ENCODE data around the gene NCAPD3. TPM values are rescaled to one million over a fixed set of nuclear protein-coding genes. Genes with fewer than 3 reads are reported as not detected.

The NCAPD3 gene
- total and polyA plus RNA-seq, 2 donors (not counting 3 experiments of a cell fraction or from before 2014, with no cell fraction given): 22.6 to 43.8 TPM

GRCh38 chr11:134146598-134146997 is 77.2 kb downstream of the NCAPD3 start:
- DNase-seq (ENCODE audit: low read depth, low spot score) (no peak), FAIRE-seq (no peak)
- dilution Hi-C loops (cut with MboI; ENCODE audit: extremely low pct_ligation_motif_present, low sequenced_read_pairs): no loop called here
- peaks cover 16 to 30% of the 10 kb centered on the region in 2 experiments for H3K36me3 ChIP-seq (ENCODE audit: control insufficient read depth in 2 of 2, extremely low read depth in 1 of 2, insufficient read depth in 2 of 2, low read length in 2 of 2)
- H3K4me2 ChIP-seq (ENCODE audit: insufficient read depth, low read length): no peak overlapping the region
- intact Hi-C loops (cut with micrococcal nuclease): loop anchor here (5.0 kb wide), 1 partner anchor 76 kb away; the partner anchor contains the start of genes NCAPD3 and VPS26B
- no peak overlapping the region for H3K9ac ChIP-seq (replicated peaks; ENCODE audit: extremely low read depth, insufficient read depth, low read length)
- H3K79me2 ChIP-seq (ENCODE audit: control insufficient read depth, insufficient read depth, low read length): no peaks in the 10 kb centered on the region
- H4K20me1 ChIP-seq (replicated peaks; ENCODE audit: control insufficient read depth, extremely low read depth, insufficient read depth, low read length): no peaks in the 10 kb centered on the region
- no peak overlapping the region for H3K27ac ChIP-seq (ENCODE audit: insufficient read depth, low read depth, low read length)
- H3K27me3 ChIP-seq (ENCODE audit: control insufficient read depth in 2 of 2, insufficient read depth in 2 of 2, low read length in 2 of 2): no peaks in the 10 kb centered on the region
- CTCF ChIA-PET: interaction anchor here (1.0 kb wide), 1 partner anchor 96 kb away, joined by 4 read pairs; no protein-coding TSS in a partner anchor
- H3K9me3 ChIP-seq (replicated peaks; ENCODE audit: control insufficient read depth, insufficient read depth, low read length): no peaks in the 10 kb centered on the region
- no peak overlapping the region for H2AFZ ChIP-seq (ENCODE audit: low read depth, low read length)
- TF ChIP-seq CTCF (IDR thresholded peaks at IDR 0.05; ENCODE audit: extremely low read depth in 1 of 2, insufficient read depth in 1 of 2, low read depth in 1 of 2, low read length in 2 of 2) (no peak), MYC (IDR thresholded peaks at IDR 0.05; ENCODE audit: low read depth, low read length) (no peak), EZH2 (IDR thresholded peaks at IDR 0.05; ENCODE audit: borderline replicate concordance, low read depth, low read length, severe bottlenecking) (no peak), POLR2AphosphoS5 (IDR thresholded peaks at IDR 0.05; ENCODE audit: insufficient read depth, low read depth, low read length) (no peak), GATA2 (IDR thresholded peaks at IDR 0.05; ENCODE audit: insufficient read depth, insufficient read length, low read depth, low read length) (no peak), FOS (IDR thresholded peaks at IDR 0.05; ENCODE audit: borderline replicate concordance, insufficient read depth, low read length) (no peak), POLR2A (IDR thresholded peaks at IDR 0.05; ENCODE audit: low read depth, low read length) (no peak)
- no TSS peak for BruUV-seq (replicated peaks)
- POLR2A ChIA-PET: no interaction called here
- H3K4me1 ChIP-seq (ENCODE audit: control insufficient read depth, extremely low read depth, insufficient read depth, low read length): no peaks in the 10 kb centered on the region
- H3K9me1 ChIP-seq (replicated peaks; ENCODE audit: control insufficient read depth, extremely low read depth, insufficient read depth, low read length): no peaks in the 10 kb centered on the region
- no peak overlapping the region for H3K4me3 ChIP-seq (replicated peaks in 1 of 3; ENCODE audit: insufficient read depth in 1 of 3, low read depth in 1 of 3, low read length in 3 of 3)
